Osteoblast (primary cell): ENCODE results near the gene CLEC19A. TPM values are rescaled to one million over a fixed set of nuclear protein-coding genes. Genes with fewer than 3 reads are reported as not detected.
A peak's percentile ranks its signal among the peaks of the same experiment; 100 is the strongest.

Experiments used
- DNase-seq: peaks from one replicate; pipeline ENCODE4 v3.0.0; 2011; ENCODE audit warnings: low spot score, mixed read lengths; ENCODE audit not compliant: insufficient read length; ENCODE audit errors: missing footprints
- H2AFZ ChIP-seq: 2 replicates; pipeline ENCODE4 v1.6.0; 2011; ENCODE audit warnings: mild to moderate bottlenecking, low read length
- H3K27ac ChIP-seq: 2 replicates; pipeline ENCODE4 v1.5.1; 2011; ENCODE audit warnings: mild to moderate bottlenecking, low read depth, low read length, moderate library complexity
- H3K27me3 ChIP-seq: 2 replicates; pipeline ENCODE4 v1.6.0; 2012; ENCODE audit warnings: mild to moderate bottlenecking, control low read depth, inconsistent platforms, low read length, moderate library complexity; ENCODE audit not compliant: insufficient read depth
- H3K36me3 ChIP-seq: 2 replicates; pipeline ENCODE4 v1.5.1; 2011; ENCODE audit warnings: mild to moderate bottlenecking, low read length, control low read depth, moderate library complexity; ENCODE audit not compliant: insufficient read depth
- H3K4me1 ChIP-seq: 2 replicates; pipeline ENCODE4 v1.5.1; 2011; ENCODE audit warnings: mild to moderate bottlenecking, low read length, control low read depth, moderate library complexity; ENCODE audit not compliant: insufficient read depth
- H3K4me2 ChIP-seq: 2 replicates; pipeline ENCODE4 v1.6.0; 2011; ENCODE audit warnings: mild to moderate bottlenecking, low read length; ENCODE audit not compliant: insufficient read depth
- H3K4me3 ChIP-seq: fragments of 200-600 bp; sonication (generic); 3 replicates; pipeline ENCODE4 v1.5.1; 2012; ENCODE audit warnings: mild to moderate bottlenecking, low read length, inconsistent platforms; ENCODE audit not compliant: insufficient read depth
- H3K79me2 ChIP-seq: 2 replicates; pipeline ENCODE4 v1.6.0; 2012; ENCODE audit warnings: mild to moderate bottlenecking, low read length, control low read depth, inconsistent platforms; ENCODE audit not compliant: insufficient read depth
- H3K9me3 ChIP-seq: 2 replicates; pipeline ENCODE4 v1.5.1; 2011; ENCODE audit warnings: low read depth, low read length, control low read depth
- H4K20me1 ChIP-seq: 2 replicates; pipeline ENCODE4 v1.6.0; 2012; ENCODE audit warnings: mild to moderate bottlenecking, low read length, control low read depth; ENCODE audit not compliant: insufficient read depth
- total RNA-seq: library from RNA; depleted of rRNA; stranded (reverse); fragments of >200 nt; gene quantifications from 2 replicates; pipeline ENCODE4 v1.2.3, GENCODE V29; 2012
- TF ChIP-seq, protein P1 (sequence below): IDR thresholded peaks from 2 replicates; pipeline ENCODE4 v1.5.1; 2011; ENCODE audit warnings: mild to moderate bottlenecking, low read depth, low read length, moderate library complexity; ENCODE audit errors: extremely low read depth

Gene CLEC19A
- total RNA-seq, 1 donor: not detected

DNA sequence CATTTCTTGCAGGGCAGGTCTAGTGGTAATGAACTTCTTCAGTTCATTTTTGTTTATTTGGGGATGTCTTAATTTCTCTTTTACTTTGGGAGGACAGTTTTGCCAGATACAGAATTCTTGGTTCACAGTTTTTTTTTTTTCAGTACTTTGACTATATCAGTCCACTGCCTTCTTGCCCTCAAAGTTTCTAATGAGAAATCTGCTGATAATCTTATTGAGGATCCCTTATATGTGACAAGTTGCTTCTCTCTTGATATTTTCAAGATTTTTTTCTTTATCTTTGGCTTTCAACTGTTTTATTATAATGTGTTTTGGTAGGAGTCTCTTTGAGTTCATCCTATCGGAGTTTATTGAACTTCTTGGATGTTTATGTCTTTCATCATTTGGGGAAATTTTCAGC lies 42.8 kb downstream of the CLEC19A start:
- H3K4me3 ChIP-seq: no peak overlapping the region
- H3K79me2 ChIP-seq: no peaks in the 10 kb centered on the region
- no peak overlapping the region for H2AFZ ChIP-seq
- H3K27ac ChIP-seq: no peak overlapping the region
- peaks cover 8% of the 10 kb centered on the region for H3K4me1 ChIP-seq
- no peaks in the 10 kb centered on the region for H3K36me3 ChIP-seq
- no peaks in the 10 kb centered on the region for H4K20me1 ChIP-seq
- no peak overlapping the region for H3K4me2 ChIP-seq
- no peak for DNase-seq
- H3K27me3 ChIP-seq: no peaks in the 10 kb centered on the region
- TF ChIP-seq, protein P1, sequence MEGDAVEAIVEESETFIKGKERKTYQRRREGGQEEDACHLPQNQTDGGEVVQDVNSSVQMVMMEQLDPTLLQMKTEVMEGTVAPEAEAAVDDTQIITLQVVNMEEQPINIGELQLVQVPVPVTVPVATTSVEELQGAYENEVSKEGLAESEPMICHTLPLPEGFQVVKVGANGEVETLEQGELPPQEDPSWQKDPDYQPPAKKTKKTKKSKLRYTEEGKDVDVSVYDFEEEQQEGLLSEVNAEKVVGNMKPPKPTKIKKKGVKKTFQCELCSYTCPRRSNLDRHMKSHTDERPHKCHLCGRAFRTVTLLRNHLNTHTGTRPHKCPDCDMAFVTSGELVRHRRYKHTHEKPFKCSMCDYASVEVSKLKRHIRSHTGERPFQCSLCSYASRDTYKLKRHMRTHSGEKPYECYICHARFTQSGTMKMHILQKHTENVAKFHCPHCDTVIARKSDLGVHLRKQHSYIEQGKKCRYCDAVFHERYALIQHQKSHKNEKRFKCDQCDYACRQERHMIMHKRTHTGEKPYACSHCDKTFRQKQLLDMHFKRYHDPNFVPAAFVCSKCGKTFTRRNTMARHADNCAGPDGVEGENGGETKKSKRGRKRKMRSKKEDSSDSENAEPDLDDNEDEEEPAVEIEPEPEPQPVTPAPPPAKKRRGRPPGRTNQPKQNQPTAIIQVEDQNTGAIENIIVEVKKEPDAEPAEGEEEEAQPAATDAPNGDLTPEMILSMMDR: no peak
- no peaks in the 10 kb centered on the region for H3K9me3 ChIP-seq

DNA sequence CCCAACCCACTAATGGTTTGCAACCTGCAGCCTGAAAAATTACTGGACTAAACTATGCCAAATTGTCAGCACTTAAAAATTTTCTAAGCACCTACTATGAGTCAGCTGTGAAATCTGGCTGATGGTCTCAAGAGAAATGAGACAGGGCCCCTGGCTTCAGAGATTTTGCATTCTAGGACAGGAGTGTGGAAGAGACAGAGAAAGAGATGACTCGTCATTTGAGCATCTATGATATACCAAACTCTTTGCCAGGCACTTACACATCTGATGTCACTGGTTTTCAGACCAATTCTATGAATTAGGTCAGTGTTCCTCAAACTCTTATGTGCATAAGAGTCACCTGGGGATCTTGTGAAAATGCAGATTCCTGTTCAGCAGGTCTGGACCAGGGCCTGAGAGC lies 44.4 kb downstream of the CLEC19A start:
- H3K4me3 ChIP-seq: no peak overlapping the region
- peaks cover 8% of the 10 kb centered on the region for H3K4me1 ChIP-seq
- TF ChIP-seq, protein P1: no peak
- no peaks in the 10 kb centered on the region for H3K9me3 ChIP-seq
- H2AFZ ChIP-seq: no peak overlapping the region
- no peaks in the 10 kb centered on the region for H3K36me3 ChIP-seq
- no peak for DNase-seq
- no peaks in the 10 kb centered on the region for H4K20me1 ChIP-seq
- H3K27ac ChIP-seq: no peak overlapping the region
- H3K4me2 ChIP-seq: no peak overlapping the region
- H3K79me2 ChIP-seq: no peaks in the 10 kb centered on the region
- no peaks in the 10 kb centered on the region for H3K27me3 ChIP-seq

DNA sequence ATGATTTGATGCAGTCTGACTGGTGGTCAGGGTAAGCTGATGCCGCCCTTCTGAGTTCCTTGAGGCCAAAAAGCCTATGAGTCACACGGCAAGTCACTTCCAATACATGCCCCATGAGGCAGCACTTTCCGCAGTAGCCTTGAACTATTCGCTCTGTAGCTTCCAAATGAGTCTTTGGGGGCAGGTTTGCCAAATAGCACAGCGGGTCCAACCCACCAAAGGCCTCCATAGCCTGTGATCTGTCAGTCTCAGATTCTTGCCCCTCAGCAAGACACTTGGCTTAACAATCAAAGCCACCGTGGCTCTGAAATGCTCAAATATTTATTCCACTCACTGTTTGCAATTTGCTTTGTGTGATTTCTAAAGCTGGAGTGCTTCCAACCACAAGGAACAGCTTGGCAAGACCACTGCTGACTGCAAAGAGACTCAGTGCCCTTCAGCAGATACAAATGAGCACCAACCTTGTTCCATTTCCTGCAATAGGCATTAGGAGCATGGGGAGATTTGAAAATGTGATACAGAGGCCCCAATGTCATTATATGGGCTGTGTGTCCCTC lies 45.4 kb downstream of the CLEC19A start:
- H3K79me2 ChIP-seq: no peaks in the 10 kb centered on the region
- DNase-seq: peak; percentile 51
- H3K4me3 ChIP-seq: no peak overlapping the region
- H3K4me2 ChIP-seq: peak overlapping the region; percentile 39
- H3K27ac ChIP-seq: no peak overlapping the region
- no peaks in the 10 kb centered on the region for H3K36me3 ChIP-seq
- no peaks in the 10 kb centered on the region for H3K27me3 ChIP-seq
- H3K4me1 ChIP-seq: peaks cover 8% of the 10 kb centered on the region
- no peaks in the 10 kb centered on the region for H4K20me1 ChIP-seq
- no peak overlapping the region for H2AFZ ChIP-seq
- no peaks in the 10 kb centered on the region for H3K9me3 ChIP-seq
- TF ChIP-seq, protein P1: no peak

DNA sequence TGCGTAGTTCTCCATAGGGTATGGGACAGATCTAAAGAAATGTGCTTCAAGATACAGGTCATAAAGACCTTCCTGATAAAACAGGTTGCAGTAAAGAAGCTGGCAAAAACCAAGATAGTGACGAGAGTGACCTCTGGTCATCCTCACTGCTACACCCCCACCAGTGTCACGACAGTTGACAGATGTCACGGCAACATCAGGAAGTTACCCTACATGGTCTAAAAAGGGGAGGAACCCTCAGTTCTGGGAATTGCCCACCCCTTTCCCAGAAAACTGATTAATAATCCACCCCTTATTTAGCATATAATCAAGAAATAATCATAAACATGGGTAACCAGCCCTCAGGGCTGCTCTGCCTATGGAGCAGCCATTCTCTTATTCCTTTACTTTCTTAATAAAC lies 46.3 kb downstream of the CLEC19A start:
- no peak overlapping the region for H3K4me2 ChIP-seq
- H4K20me1 ChIP-seq: no peaks in the 10 kb centered on the region
- H3K27ac ChIP-seq: no peak overlapping the region
- H3K4me3 ChIP-seq: no peak overlapping the region
- H3K4me1 ChIP-seq: peaks cover 8% of the 10 kb centered on the region
- no peak for DNase-seq
- no peaks in the 10 kb centered on the region for H3K27me3 ChIP-seq
- TF ChIP-seq, protein P1: no peak
- no peaks in the 10 kb centered on the region for H3K79me2 ChIP-seq
- no peaks in the 10 kb centered on the region for H3K36me3 ChIP-seq
- H3K9me3 ChIP-seq: no peaks in the 10 kb centered on the region
- no peak overlapping the region for H2AFZ ChIP-seq
